HL-60 (cell line): ENCODE results near the gene NFATC4.

Source experiments
- DNase-seq, 2 experiments: peaks; one replicate each; pipeline ENCODE4 v3.0.0-alpha.2; 2010 to 2020; ENCODE audit warnings: low read depth in 1 of 2, low spot score in 1 of 2
- H3K27ac ChIP-seq: fragments of 250-450 bp; sonication (Bioruptor Pico); replicated peaks from 2 replicates; pipeline ENCODE4 v1.5.1; 2020; ENCODE audit warnings: mild to moderate bottlenecking, moderate library complexity
- H3K27me3 ChIP-seq: fragments of 250-450 bp; sonication (Bioruptor Pico); 2 replicates; pipeline ENCODE4 v1.5.1; 2021; ENCODE audit warnings: mild to moderate bottlenecking, moderate library complexity; ENCODE audit not compliant: insufficient read depth, poor library complexity, severe bottlenecking
- H3K4me3 ChIP-seq: replicated peaks from 2 replicates; pipeline ENCODE4 v1.5.1; 2011; ENCODE audit warnings: mild to moderate bottlenecking, control low read depth, low read length; ENCODE audit not compliant: insufficient read depth
- GABPA ChIP-seq: IDR thresholded peaks from 2 replicates; pipeline ENCODE4 v1.6.1; 2012; ENCODE audit warnings: low read depth
- POLR2AphosphoS5 ChIP-seq: IDR thresholded peaks from 2 replicates; pipeline ENCODE4 v1.6.1; 2012; ENCODE audit warnings: low read depth
- REST ChIP-seq: IDR thresholded peaks from 2 replicates; pipeline ENCODE4 v1.6.1; 2012; ENCODE audit warnings: low read depth; ENCODE audit not compliant: insufficient replicate concordance
- SPI1 ChIP-seq: IDR thresholded peaks from 2 replicates; pipeline ENCODE4 v1.6.1; 2012; ENCODE audit warnings: low read depth, mild to moderate bottlenecking, borderline replicate concordance
- TF ChIP-seq, protein P1 (sequence below): IDR thresholded peaks from one replicate; pipeline ENCODE4 v1.5.1; 2011; ENCODE audit warnings: low read length, control low read depth, inconsistent platforms; ENCODE audit not compliant: insufficient read depth

Gene NFATC4

GRCh38 chr14:24388474-24389179, 20.6 kb downstream of the NFATC4 start:
- Histone ChIP-seq H3K4me3 (no peak overlapping the region), H3K27me3 (no peaks in the 10 kb centered on the region), H3K27ac (no peak overlapping the region)
- TF ChIP-seq, protein P1, sequence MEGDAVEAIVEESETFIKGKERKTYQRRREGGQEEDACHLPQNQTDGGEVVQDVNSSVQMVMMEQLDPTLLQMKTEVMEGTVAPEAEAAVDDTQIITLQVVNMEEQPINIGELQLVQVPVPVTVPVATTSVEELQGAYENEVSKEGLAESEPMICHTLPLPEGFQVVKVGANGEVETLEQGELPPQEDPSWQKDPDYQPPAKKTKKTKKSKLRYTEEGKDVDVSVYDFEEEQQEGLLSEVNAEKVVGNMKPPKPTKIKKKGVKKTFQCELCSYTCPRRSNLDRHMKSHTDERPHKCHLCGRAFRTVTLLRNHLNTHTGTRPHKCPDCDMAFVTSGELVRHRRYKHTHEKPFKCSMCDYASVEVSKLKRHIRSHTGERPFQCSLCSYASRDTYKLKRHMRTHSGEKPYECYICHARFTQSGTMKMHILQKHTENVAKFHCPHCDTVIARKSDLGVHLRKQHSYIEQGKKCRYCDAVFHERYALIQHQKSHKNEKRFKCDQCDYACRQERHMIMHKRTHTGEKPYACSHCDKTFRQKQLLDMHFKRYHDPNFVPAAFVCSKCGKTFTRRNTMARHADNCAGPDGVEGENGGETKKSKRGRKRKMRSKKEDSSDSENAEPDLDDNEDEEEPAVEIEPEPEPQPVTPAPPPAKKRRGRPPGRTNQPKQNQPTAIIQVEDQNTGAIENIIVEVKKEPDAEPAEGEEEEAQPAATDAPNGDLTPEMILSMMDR, result no peak
- TF ChIP-seq POLR2AphosphoS5, result no peak
- TF ChIP-seq GABPA, result no peak
- TF ChIP-seq SPI1, result no peak
- no peak for TF ChIP-seq REST
- DNase-seq, result no peak

- H3K27ac ChIP-seq, result no peak overlapping the region
- DNase-seq, result no peak
- no peak overlapping the region for H3K4me3 ChIP-seq
- TF ChIP-seq, protein P1, result no peak
- no peak for TF ChIP-seq GABPA
- no peak for TF ChIP-seq REST
- TF ChIP-seq SPI1, result no peak
- no peak for TF ChIP-seq POLR2AphosphoS5
- H3K27me3 ChIP-seq, result no peaks in the 10 kb centered on the region
Measured at GRCh38 chr14:24389226-24389848, 21.4 kb downstream of the NFATC4 start.

DNA sequence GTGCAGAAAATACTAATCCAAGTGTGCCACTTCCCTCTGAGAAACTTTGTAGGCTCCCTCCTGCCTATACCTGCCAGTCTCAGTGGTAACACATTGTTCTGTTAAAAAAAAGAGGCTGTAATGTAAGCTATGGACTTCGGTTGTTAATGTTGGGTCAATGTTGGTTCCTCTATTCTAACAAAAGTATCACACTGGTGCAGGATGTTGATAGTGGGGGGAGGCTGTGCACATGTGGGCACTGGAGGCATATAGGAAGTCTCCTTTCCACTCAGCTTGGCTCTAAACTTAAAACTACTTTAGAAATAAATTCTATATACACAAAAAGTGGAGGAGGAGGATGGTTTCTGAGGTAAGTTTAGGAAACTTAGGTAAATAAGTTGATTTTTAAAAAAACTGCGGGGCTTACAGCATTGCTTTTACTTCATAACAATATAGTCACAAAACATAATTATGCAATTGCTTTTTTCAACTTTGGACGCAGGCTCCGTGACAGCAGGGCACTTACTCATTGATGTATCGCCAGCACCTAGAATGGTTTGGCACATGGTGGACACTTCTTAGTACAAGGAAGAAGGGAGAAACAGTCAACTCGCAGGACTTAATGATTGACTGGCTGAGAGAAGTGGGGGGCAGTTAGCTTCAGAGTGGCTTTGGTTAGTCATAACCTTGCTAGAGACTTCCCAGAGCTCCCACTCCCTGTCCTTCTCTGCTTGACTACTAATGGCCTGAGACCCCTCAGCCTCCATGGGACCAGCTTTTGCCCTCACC, 22.9 kb downstream of the NFATC4 start:
- TF ChIP-seq GABPA, result no peak
- TF ChIP-seq, protein P1, result no peak
- no peak for TF ChIP-seq SPI1
- TF ChIP-seq REST, result no peak
- TF ChIP-seq POLR2AphosphoS5, result no peak
- H3K27me3 ChIP-seq, result no peaks in the 10 kb centered on the region
- DNase-seq, result peak in 1 of 2 experiments; percentile 34
- 0 out of 2 replicates have a peak overlapping the region, but pooled peaks have one; percentile 21 for H3K27ac ChIP-seq
- no peak overlapping the region for H3K4me3 ChIP-seq
